Mesendoderm (in vitro differentiated cells): Measurements from ENCODE around the gene GRIK2.

Experiments used
- DNase-seq: peaks from one replicate; pipeline ENCODE4 v3.0.0; 2013
- H2AK5ac ChIP-seq: 2 replicates; pipeline ENCODE4 v1.6.1; 2013; ENCODE audit warnings: low read length, inconsistent platforms
- H2BK120ac ChIP-seq: 2 replicates; pipeline ENCODE4 v1.6.1; 2013; ENCODE audit warnings: low read depth, mild to moderate bottlenecking, low read length, moderate library complexity, mixed read lengths
- H2BK15ac ChIP-seq: replicated peaks from 2 replicates; pipeline ENCODE4 v1.6.1; 2013; ENCODE audit warnings: low read depth, mild to moderate bottlenecking, moderate library complexity
- H2BK5ac ChIP-seq: 2 replicates; pipeline ENCODE4 v1.6.1; 2013; ENCODE audit warnings: low read length, inconsistent platforms
- H3K18ac ChIP-seq: 2 replicates; pipeline ENCODE4 v1.6.1; 2013; ENCODE audit warnings: mild to moderate bottlenecking, low read length, mixed read lengths
- H3K23ac ChIP-seq: one replicate; pipeline ENCODE4 v1.6.1; 2013; ENCODE audit warnings: low read length
- H3K27ac ChIP-seq: 2 replicates; pipeline ENCODE4 v1.5.1; 2013; ENCODE audit warnings: low read depth, mild to moderate bottlenecking, inconsistent platforms, low read length, moderate library complexity
- H3K27me3 ChIP-seq: 2 replicates; pipeline ENCODE4 v1.6.1; 2013; ENCODE audit warnings: low read length, control low read depth, mild to moderate bottlenecking, inconsistent platforms; ENCODE audit not compliant: insufficient read depth, poor library complexity
- H3K36me3 ChIP-seq: 2 replicates; pipeline ENCODE4 v1.6.1; 2013; ENCODE audit warnings: low read length, inconsistent platforms; ENCODE audit not compliant: control insufficient read depth, insufficient read depth
- H3K4ac ChIP-seq: one replicate; pipeline ENCODE4 v1.6.1; 2013; ENCODE audit warnings: low read depth, mild to moderate bottlenecking, low read length, moderate library complexity
- H3K4me1 ChIP-seq: 2 replicates; pipeline ENCODE4 v1.6.1; 2013; ENCODE audit warnings: low read depth, low read length, inconsistent platforms; ENCODE audit not compliant: control insufficient read depth
- H3K4me2 ChIP-seq: 2 replicates; pipeline ENCODE4 v1.6.1; 2013; ENCODE audit warnings: low read length
- H3K4me3 ChIP-seq: 2 replicates; pipeline ENCODE4 v1.5.1; 2013; ENCODE audit warnings: mild to moderate bottlenecking, low read length
- H3K56ac ChIP-seq: one replicate; pipeline ENCODE4 v1.6.1; 2013; ENCODE audit warnings: low read length
- H3K79me1 ChIP-seq: 2 replicates; pipeline ENCODE4 v1.6.1; 2013; ENCODE audit warnings: low read length, inconsistent platforms
- H3K79me2 ChIP-seq: 2 replicates; pipeline ENCODE4 v1.6.1; 2013; ENCODE audit warnings: mild to moderate bottlenecking, low read length; ENCODE audit not compliant: control insufficient read depth, insufficient read depth
- H3K9ac ChIP-seq: 2 replicates; pipeline ENCODE4 v1.6.1; 2013; ENCODE audit warnings: low read length, inconsistent platforms
- H4K5ac ChIP-seq: one replicate; pipeline ENCODE4 v1.6.1; 2013; ENCODE audit warnings: low read length
- H4K8ac ChIP-seq: one replicate; pipeline ENCODE4 v1.6.1; 2013; ENCODE audit warnings: low read depth, mild to moderate bottlenecking, control low read depth, low read length, moderate library complexity
- WGBS: extraction: QIAGEN DNeasy Blood & Tissue Kit; methylation state at CpG from one replicate; pipeline ENCODE4 v1.1.7; 2013; ENCODE audit warnings: low lambda C conversion rate, missing lambda C conversion rate; ENCODE audit not compliant: insufficient coverage; ENCODE audit errors: extremely low coverage; 5-methylcytosine and 5-hydroxymethylcytosine counted together

GRIK2 gene

DNA sequence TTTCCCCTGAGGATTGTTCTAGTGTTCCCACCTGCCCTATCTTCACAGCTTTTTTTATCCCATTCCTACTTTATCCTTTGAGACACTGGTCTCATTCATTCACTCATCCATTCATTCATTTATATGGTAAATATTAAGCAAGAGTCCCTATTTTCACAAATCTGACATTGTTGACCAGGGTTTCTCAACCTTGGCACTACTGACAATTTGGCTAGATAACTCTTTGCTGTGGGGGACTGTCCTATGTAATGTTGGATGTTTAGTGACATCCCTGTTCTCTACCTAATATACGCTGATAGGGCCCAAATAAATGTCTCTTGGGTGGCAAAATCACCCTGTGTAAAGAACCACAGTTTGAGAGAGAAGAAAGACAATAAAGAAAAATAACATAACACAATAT lies 345.0 kb downstream of the GRIK2 start:
- no CpG with 5 or more reads among the region's 1 CpG for WGBS

DNA sequence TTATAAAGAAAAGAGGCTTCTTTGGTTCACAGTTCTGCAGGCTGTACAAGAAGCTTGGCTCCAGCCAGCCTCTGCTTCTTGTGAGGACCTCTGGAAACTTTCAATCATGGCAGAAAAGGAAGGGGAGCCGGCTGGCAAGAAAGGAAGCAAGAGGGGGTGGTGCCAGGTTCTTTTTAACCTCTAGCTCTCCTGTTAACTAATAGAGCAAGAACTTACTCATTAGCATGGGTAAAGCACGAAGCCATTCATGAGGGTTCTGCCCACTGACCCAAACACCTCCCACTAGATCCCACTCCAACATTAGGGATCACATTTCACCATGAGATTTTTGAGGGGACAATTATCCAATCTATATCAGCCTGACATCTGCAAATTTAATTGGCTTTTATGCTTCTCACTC lies 347.1 kb downstream of the GRIK2 start:
- no peak overlapping the region for H3K23ac ChIP-seq
- no peak for DNase-seq
- no peak overlapping the region for H2AK5ac ChIP-seq
- no peaks in the 10 kb centered on the region for H3K36me3 ChIP-seq
- no peak overlapping the region for H3K4me3 ChIP-seq
- peaks cover 7% of the 10 kb centered on the region for H3K4me1 ChIP-seq
- peak overlapping the region; percentile 31 for H3K4ac ChIP-seq
- no peak overlapping the region for H3K4me2 ChIP-seq
- WGBS = no CpG with 5 or more reads among the region's 2 CpGs
- H3K9ac ChIP-seq = no peak overlapping the region
- H4K8ac ChIP-seq = no peak overlapping the region
- H3K18ac ChIP-seq = peak overlapping the region; percentile 68
- no peaks in the 10 kb centered on the region for H3K79me1 ChIP-seq
- H2BK5ac ChIP-seq = no peak overlapping the region
- H2BK15ac ChIP-seq = no peak overlapping the region
- H2BK120ac ChIP-seq = peak overlapping the region; percentile 93
- H3K27me3 ChIP-seq = no peaks in the 10 kb centered on the region
- no peak overlapping the region for H3K56ac ChIP-seq
- H3K79me2 ChIP-seq = no peaks in the 10 kb centered on the region
- no peak overlapping the region for H4K5ac ChIP-seq
- H3K27ac ChIP-seq = no peak overlapping the region

More for the DNA sequence above, 345.0 kb downstream of the GRIK2 start:
- no peak overlapping the region for H3K56ac ChIP-seq
- no peak overlapping the region for H2BK120ac ChIP-seq
- no peak overlapping the region for H4K8ac ChIP-seq
- no peaks in the 10 kb centered on the region for H3K79me1 ChIP-seq
- no peak overlapping the region for H3K4me3 ChIP-seq
- H3K27me3 ChIP-seq = no peaks in the 10 kb centered on the region
- DNase-seq = no peak
- H2BK15ac ChIP-seq = no peak overlapping the region
- no peak overlapping the region for H4K5ac ChIP-seq
- no peaks in the 10 kb centered on the region for H3K36me3 ChIP-seq
- H3K9ac ChIP-seq = no peak overlapping the region
- H2AK5ac ChIP-seq = no peak overlapping the region
- no peak overlapping the region for H3K23ac ChIP-seq
- peaks cover 7% of the 10 kb centered on the region for H3K4me1 ChIP-seq
- H3K27ac ChIP-seq = no peak overlapping the region
- no peaks in the 10 kb centered on the region for H3K79me2 ChIP-seq
- no peak overlapping the region for H3K18ac ChIP-seq
- no peak overlapping the region for H3K4ac ChIP-seq
- no peak overlapping the region for H3K4me2 ChIP-seq
- no peak overlapping the region for H2BK5ac ChIP-seq

DNA sequence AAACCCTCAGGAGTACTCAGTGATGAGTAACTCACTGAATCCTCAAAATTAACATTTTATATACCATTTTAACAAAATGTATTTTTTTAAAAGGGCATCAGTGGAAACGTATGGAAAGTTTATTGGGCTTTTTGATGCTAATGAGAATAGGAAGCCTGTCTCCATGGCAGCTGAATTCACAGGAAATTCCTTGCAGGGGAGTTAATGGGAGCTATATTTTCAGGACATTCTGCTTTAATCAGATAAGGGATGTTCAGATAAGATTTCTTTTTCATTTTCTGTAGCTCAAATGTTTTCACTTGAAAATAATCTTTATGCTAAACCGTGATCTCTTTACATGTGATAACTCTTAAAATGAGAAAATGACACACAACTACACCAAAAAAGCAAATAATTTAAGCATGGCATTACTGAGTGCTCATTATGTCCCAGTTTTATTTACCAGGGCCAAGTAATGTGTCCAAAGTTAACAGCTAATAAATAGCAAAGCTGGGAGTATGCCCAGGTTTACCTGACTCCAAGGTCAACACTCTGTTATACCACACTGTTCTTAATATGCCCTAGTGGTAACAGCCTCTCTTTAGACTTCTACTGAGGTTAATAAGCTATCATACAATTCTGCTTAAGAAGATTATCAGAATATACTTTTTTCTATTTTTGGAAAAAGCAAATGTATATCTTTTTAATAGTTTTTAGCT lies 348.1 kb downstream of the GRIK2 start:
- Histone ChIP-seq H3K4me2 (no peak overlapping the region), H2AK5ac (no peak overlapping the region), H3K79me1 (no peaks in the 10 kb centered on the region), H3K27ac (no peak overlapping the region), H4K8ac (no peak overlapping the region), H3K18ac (no peak overlapping the region), H3K9ac (no peak overlapping the region), H3K23ac (no peak overlapping the region), H3K79me2 (no peaks in the 10 kb centered on the region), H2BK120ac (peak overlapping the region; percentile 67), H4K5ac (no peak overlapping the region), H3K56ac (no peak overlapping the region), H3K36me3 (no peaks in the 10 kb centered on the region), H3K27me3 (no peaks in the 10 kb centered on the region), H2BK15ac (no peak overlapping the region), H3K4ac (no peak overlapping the region), H3K4me1 (peaks cover 7% of the 10 kb centered on the region), H3K4me3 (no peak overlapping the region), H2BK5ac (no peak overlapping the region)
- no CpG with 5 or more reads among the region's 2 CpGs for WGBS
- peak; percentile 59 for DNase-seq

DNA sequence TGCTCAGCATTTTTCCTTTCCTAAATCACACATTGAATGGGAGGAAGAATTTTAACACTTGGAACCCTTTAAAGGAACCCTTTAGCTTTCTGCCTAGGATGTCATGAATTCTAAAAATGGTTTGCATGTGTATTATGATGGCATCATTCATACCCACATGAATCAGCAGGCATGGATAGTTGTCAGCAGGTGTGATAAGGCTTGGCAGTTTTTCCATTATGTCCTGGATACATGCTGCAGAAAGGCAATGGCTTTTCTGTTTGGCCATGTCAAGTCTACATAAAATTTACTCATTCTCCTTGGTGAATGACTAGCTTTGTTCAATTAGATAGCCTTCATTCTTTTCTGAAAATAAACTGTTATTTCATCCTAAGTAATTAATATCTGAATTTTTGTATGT lies 353.7 kb downstream of the GRIK2 start:
- Histone ChIP-seq H3K4ac (no peak overlapping the region), H3K4me3 (no peak overlapping the region), H2BK15ac (no peak overlapping the region), H2BK5ac (no peak overlapping the region), H4K8ac (no peak overlapping the region), H3K56ac (no peak overlapping the region), H3K4me2 (no peak overlapping the region), H2BK120ac (no peak overlapping the region), H3K79me2 (no peaks in the 10 kb centered on the region), H3K18ac (no peak overlapping the region), H3K27me3 (no peaks in the 10 kb centered on the region), H3K4me1 (no peaks in the 10 kb centered on the region), H3K9ac (no peak overlapping the region), H3K36me3 (no peaks in the 10 kb centered on the region), H2AK5ac (no peak overlapping the region), H3K79me1 (no peaks in the 10 kb centered on the region), H3K23ac (no peak overlapping the region), H4K5ac (no peak overlapping the region), H3K27ac (no peak overlapping the region)
- DNase-seq = no peak

DNA sequence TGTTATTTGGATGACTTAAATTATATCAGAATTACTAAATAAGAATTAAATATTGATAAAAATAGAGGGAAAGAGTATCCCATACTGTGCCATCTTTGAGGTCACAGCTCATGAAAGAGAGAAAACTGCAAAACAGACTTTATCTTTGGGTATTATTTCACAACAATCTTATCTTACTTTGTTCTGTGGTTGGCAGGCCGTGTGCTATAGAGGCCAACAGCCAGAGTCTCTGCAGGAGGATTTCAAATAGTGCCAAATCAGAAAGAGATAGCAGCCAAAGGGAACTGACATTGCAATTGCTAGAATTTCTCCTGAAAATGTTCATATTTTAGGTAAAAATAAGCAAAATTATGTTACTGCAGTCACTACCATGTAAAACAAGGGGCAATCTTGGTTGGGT lies 354.2 kb downstream of the GRIK2 start:
- Histone ChIP-seq H3K4me1 (no peaks in the 10 kb centered on the region), H3K27me3 (no peaks in the 10 kb centered on the region), H3K27ac (no peak overlapping the region), H2BK120ac (no peak overlapping the region), H3K18ac (no peak overlapping the region), H4K5ac (no peak overlapping the region), H2BK5ac (no peak overlapping the region), H4K8ac (no peak overlapping the region), H3K9ac (no peak overlapping the region), H3K79me2 (no peaks in the 10 kb centered on the region), H3K79me1 (no peaks in the 10 kb centered on the region), H3K23ac (no peak overlapping the region), H3K4me3 (no peak overlapping the region), H3K4me2 (no peak overlapping the region), H3K36me3 (no peaks in the 10 kb centered on the region), H2AK5ac (no peak overlapping the region), H2BK15ac (no peak overlapping the region), H3K56ac (no peak overlapping the region), H3K4ac (no peak overlapping the region)
- peak; percentile 45 for DNase-seq
- WGBS = no CpG with 5 or more reads among the region's 1 CpG

DNA sequence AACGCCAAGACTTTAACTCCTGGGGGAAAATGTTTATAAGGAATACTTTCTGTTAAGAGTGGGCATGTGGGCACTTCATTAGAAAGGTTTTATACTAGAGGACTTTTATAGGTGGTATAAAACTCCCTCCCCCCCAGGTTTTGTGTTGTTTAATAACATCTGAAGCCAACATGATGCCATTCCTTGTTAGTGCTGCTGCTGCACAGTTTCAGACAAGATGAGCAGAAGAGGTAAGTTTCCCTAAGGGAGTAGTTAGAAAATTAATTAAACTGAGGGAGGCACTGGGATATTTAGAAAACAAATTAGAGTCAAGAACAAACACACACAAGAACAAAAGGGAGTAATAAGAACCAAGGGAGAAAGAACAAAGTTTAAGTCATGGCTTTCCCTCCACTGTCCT lies 362.4 kb downstream of the GRIK2 start:
- H3K4me3 ChIP-seq = no peak overlapping the region
- no peaks in the 10 kb centered on the region for H3K36me3 ChIP-seq
- no peak overlapping the region for H3K9ac ChIP-seq
- H2BK5ac ChIP-seq = no peak overlapping the region
- H3K27ac ChIP-seq = no peak overlapping the region
- H3K23ac ChIP-seq = no peak overlapping the region
- no peak for DNase-seq
- no peak overlapping the region for H3K56ac ChIP-seq
- H3K79me1 ChIP-seq = no peaks in the 10 kb centered on the region
- H3K4ac ChIP-seq = no peak overlapping the region
- no peak overlapping the region for H2AK5ac ChIP-seq
- H3K4me1 ChIP-seq = no peaks in the 10 kb centered on the region
- no peak overlapping the region for H4K5ac ChIP-seq
- H4K8ac ChIP-seq = no peak overlapping the region
- H2BK15ac ChIP-seq = no peak overlapping the region
- H2BK120ac ChIP-seq = no peak overlapping the region
- no peak overlapping the region for H3K18ac ChIP-seq
- WGBS = no CpG with 5 or more reads among the region's 1 CpG
- H3K4me2 ChIP-seq = no peak overlapping the region
- H3K27me3 ChIP-seq = no peaks in the 10 kb centered on the region
- no peaks in the 10 kb centered on the region for H3K79me2 ChIP-seq
